ENCODE results near the gene NKD1. TPM values are rescaled to one million over a fixed set of nuclear protein-coding genes. Genes with fewer than 3 reads are reported as not detected.

Gene NKD1
- total and polyA plus RNA-seq, 2 of the 8 experiments (the other 6 are each of a cell fraction or from before 2014, with no cell fraction given): 0.70 to 4.5 TPM

- no peak for TF ChIP-seq CHD7 (IDR thresholded peaks at IDR 0.05; ENCODE audit: insufficient replicate concordance, low read length)
These were observed 11.1 kb downstream of the NKD1 start (continued) for GRCh38 chr16:50559342-50559741.

All from H1 (cell line).